Amygdala (tissue), 56 donors: Measurements from ENCODE around the gene SPRED2.

Experiments
- DNase-seq, 56 donors: peaks; one replicate each; lab custom pipeline; 2025; lab: John Stamatoyannopoulos, UW

SPRED2 gene

DNA sequence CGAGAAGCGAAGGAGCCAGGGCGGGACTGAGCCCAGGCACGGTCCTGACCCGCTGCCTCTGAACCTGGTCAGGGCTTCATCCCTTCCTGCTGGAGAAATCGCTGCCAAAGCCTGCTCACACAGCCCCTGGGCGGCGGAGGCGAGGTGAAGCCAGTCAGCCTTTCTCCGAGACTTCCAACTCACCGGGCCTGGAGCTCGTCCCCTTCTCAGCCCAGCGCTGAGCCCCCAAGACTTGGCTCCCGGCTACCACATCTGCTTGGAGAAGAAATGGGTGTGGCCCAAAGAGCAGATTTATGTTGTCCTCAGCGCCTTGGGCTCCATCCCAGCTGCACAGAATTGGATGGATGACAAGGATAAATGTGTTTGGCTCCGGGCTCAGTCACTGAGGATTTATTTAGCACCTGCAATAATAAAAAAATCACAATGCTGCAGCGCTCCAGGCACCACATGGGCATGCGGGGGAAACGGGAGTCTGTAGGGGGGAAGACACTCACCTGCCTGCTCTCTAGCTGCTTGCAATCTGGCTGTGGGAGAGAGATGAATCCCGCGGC is 139.9 kb downstream of the SPRED2 start:
- peak in 2 of 56 donors; percentile 8 to 10 for DNase-seq

DNA sequence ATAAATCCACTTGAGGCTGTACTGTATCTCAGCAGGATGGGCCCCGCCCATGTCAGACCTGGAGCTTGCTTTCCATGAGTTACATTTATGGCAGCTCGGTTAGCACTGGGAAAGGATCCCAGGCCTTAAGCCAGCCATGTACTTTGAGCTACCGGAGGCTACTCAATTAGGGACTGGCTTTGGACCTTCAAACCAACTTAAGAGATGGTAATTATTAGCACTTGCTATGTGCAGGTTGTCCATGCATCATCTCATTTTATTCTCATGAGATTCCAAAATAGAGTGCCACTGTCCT is 140.3 kb downstream of the SPRED2 start:
- no peak for DNase-seq

DNA sequence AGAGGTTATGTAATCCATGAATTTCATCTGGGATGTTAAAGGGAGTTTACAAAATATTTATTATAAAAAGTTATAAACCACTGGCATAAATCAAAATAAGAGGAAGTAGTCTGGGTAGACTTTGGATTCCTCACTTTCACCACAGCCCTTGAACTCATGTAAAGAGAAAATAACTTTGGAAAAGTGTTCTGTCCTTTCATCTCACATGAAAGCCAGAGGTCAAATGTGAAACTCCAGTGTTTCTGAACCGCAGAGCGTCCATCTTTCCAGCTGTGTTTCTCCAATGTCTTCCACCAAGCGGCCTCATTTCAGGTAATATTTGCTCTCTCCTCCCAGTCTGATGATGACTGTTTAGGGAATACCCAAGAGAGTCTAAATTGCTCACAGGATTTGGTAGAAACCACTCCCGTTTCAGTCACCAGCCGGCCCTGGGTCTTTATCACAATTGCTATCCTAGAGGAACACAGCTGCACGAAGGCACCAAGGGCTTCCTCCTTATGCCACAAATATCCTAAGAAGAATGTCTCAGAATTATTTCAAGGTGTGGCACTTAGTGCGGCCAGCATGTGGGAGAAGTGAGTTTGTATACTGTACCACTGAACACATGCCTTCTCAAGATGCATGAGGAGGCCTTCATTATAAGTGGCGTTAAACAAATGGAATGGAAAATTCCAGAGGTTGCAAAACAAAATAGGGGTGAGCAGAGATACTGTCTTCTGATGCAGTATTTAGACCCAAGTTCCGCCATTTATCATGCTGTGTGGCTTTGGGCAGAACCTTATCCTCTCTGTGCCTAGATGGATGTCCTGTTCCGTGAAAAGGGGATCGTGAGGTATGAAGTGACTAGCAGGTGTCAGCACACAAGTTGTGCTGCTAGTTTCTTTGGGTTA is 140.9 kb downstream of the SPRED2 start:
- no peak for DNase-seq

DNA sequence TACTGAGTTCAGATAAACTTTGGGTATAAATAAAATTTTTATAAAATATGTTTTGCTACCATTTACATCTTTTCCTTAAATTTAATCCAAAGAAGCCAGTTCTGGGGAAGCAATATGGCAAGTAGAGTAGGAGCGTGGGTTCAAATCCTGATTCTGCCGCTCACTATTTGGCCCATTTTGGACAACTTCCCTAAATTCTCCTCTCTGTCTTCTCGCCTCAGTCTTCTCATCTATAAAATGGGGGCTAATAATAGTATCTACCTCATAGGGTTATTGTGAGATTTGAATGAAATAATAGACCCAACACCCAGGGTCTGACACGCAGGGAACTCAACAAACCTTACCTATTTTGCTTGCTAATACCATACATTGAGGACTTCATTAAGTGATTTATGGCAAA is 145.0 kb downstream of the SPRED2 start:
- no peak for DNase-seq

DNA sequence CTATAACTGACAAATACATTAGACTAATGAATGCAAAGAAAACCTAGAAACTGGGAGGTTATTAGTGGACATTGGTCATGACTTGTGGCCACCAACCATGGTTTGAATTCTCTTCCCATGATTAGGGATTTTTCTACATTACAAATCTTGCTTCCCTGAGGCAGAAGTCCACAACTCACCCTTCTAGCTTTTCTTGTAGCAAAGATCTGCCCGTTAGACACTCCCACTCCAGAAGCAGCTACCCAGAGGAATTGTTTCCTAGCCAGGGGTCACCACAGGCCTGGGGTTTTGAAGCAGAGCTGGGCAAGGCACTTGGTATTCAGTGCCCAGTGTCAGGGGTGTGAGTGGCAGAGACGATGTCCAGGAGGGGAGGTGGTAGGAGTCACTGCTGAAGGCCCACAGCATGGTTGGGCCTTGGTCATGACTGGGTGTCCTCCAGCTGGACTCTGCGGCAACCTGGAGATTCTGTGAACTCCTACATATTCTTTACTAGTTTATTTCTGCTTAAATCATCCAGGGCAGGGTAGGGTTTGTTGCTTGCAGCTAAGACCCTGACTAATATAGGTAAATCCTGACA is 149.8 kb downstream of the SPRED2 start:
- DNase-seq, result peak in 4 of 56 donors; percentile 9 to 22 (median 16)

DNA sequence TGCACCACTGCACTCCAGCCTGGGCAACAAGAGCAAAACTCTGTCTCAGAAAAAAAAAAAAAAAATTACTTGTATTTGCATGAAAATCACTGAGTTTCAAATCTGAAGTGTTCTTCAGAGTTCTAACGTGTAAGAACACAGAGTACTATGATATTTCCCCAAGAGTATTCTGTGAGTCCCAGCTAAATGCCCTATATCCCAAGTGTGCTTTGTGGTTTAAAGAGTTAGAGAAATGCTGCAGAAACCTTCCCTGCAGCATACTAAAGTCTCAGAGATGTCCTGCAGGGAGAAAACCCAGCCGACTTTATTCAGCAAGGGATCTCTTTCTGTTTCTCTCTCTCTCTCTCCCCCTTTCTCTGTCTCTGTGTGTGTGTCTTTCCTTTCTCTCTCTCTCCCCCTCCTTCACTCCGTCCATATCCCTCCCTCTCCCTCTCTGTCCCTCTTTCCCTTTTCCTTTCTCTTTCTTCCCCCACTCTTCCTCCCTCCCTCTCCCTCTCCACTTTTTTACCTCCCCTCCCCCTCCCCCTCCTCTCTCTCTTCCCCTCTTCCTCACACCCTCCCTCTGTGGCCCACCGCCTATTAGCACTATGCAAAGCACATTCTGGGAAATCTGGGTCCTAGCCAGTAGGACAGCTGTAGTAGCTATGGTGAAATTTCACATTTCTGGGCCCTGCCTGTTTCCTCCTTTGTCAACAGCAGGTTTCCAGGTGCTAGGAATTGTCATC is 150.6 kb downstream of the SPRED2 start:
- no peak for DNase-seq

DNA sequence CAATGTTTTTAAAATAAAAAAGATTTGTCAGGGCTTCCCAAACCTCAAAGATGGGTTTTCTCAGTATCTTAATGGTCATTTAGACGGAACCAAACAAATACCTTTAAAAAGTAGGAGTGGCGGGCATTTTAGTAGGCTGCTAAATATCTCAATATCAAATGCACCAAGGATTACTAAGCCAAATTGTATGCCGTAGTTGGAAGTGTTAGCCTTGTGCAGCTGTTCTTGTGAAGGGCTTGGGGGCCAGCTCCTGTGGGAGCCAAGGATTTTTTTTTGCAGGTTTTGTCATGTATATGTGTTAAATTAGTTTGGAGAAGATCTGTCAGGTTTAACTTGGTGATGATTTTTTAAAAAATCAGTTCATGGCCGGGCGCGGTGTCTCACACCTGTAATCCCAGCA is 152.6 kb downstream of the SPRED2 start:
- no peak for DNase-seq

DNA sequence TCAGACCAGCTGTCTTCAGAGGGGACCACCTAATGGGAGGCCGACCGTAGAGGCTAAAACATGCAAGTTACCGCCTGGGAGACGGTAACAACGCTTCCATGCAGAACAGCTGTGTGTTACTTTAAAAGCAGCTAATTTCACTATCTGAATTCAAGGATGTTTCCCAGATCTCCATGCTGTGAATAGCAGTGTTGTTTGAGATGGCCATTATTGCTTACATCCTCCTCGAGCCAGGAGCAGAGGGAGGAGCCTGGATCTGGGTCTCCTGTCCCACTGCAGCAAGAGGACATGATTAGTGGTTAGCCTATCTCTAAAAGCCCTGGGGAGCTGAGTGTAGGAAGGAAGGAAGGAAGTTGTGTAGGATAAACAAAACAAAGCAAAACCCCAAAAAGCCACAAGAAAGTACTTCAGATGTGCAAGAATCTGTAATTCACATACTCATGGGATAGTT is 153.8 kb downstream of the SPRED2 start:
- DNase-seq, result no peak

DNA sequence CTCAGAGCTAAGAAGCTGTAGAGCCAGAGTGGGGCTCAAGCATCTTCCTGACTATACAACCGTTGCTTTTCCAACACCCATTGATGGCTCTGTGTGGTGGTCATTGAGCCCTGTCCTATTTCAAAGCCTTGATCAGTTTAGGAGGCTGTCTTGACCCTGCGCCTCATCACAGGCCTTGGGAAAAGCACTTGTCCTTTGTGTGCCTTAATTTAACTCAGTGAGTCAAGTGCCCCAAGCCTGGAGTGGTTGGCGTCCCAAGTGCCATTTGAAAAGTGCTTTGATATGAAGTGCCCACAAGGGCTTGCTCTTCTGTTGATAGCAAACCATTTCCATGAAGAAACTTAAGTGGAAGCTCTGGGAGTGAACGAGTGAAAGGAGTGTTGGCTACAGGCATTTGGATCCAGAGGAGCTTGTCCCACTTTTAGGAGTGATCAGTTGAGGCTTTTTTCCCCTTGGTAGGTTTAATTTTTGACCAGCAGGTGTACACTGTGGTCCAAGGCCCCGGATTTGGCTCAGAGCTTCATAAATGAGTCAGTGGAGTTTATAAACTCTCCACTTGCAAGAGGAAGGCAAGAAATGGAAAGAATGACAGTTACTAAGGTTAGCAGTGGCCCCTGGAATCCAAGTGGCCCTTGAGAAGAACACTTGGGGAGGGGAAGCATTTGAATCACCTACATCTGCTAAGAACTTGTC is 154.5 kb downstream of the SPRED2 start:
- no peak for DNase-seq

DNA sequence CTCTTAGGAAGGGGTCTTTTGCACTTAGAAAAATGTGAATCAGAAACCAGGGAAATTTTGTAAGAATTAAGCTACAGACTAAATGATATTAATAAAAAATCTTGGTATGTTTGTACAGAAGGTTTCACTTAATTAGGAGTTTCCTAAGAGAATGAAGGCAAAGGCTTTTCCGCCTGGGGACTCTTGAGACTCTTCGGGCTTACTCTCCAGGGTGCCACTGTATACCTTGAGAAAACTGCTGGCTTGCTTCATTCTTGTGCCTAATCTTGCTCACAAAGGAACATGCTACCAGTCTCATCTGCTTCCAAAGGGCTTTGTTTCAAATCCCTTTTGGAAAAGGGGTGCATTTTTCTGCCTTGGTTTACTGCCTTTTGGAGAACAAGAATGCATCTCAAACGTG is 155.3 kb downstream of the SPRED2 start:
- DNase-seq, result no peak

DNA sequence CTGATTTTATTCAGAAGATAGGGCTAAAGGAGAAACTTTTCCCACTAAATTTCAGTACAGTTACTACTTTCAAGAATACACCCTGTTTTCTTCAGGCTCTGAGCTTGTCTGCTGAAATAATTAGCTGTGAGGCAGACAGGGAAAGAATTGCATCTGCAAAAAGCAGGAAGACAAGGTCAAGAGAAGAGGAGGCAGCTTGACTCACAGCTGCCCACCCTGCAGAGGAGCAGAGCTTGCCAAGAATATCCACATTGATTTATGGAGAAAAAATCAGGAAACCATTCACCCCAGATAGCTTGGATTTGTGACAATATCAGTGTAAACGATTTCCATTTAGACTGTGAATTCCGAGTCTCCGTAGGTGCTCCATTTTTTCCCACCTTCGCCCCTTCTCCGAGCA is 155.8 kb downstream of the SPRED2 start:
- DNase-seq, result no peak

DNA sequence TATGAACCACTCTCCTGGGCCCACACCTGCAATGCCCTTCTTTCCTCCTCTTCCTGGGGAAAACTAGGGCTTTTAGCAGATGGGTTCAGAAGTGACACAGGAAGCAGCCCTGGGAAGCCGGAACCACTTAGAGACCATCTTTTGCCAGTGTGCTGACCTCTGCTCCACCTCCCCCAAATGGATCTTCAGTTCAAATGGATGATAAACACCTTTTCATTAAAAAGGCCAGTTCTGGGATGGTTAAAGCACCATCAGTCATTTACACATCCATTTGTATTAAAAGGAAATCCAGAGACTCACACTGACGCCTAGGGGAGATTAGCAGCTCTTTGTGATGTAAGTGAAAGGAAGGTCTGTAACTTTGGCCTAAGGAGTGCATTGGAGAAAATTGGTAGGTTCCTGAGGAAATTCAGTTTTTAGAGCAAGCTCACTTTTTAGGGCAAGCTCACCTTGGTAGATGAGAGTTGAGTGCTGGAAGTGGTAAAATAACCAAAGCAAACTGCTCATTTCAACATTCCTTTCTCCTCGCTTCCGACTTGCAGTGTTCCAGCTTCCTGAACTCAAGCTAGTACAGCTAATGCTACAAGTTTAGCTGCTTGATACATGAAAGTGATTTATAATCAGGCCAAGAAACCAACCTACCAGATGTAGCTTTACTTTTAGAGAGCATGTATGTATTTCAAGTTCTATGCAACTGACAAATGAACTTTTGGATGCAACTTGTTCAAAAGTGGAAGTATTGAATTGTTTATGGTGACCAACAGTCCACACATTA is 157.1 kb downstream of the SPRED2 start:
- DNase-seq, result no peak

DNA sequence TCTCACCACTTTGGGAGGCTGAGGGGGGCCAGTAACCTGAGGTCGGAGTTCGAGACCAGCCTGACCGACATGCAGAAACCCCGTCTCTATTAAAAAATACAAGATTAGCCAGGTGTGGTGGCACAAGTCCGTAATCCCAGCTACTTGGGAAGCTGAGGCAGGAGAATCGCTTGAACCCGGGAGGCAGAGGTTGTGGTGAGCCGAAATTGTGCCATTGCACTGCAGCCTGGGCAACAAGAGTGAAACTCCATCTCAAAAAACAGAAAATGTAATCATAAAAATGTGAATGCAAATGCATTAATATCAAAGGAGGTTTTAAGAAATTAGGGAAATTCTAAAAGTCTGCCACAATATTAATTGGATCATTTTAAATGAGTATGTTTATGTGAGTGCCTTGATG is 159.1 kb downstream of the SPRED2 start:
- DNase-seq, result no peak

DNA sequence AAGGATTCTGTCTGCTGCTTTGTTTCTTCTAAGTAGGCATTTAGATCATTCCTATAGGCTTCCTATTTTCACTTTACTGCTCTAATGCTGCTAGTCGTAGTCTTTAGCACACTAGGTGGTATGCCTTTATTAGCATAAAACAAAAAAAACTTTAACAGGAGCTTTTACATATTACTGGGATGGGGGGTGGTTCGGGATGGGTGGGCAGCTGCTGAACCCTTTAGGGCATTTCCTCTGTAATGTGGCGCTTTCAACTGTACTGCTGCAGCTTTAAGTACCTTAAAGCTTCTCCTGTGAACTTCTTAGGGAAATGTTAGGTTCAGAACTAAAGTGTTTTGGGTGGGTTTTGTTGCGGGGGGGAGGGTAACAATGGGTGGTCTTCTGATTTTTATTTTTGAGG is 163.4 kb downstream of the SPRED2 start:
- DNase-seq, result no peak

DNA sequence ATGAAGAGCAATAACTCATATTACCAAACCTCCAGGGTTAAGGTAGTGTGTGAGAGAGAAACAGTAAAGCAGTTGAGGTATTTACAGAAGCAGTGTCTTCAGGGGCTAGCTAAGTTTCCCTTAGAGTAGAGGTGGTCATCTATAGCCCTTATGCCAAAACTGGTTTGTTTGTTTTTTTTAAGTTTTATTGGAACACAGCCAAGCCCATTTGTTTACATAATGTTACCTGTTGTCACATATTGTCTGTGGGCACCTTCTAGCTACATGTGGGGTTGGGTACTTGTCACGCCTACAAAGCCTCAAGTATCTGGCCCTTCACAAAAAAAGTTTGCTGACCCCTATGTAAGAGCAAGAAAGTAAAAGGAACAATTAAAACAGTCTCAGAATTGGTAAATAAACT is 165.4 kb downstream of the SPRED2 start:
- DNase-seq, result no peak

DNA sequence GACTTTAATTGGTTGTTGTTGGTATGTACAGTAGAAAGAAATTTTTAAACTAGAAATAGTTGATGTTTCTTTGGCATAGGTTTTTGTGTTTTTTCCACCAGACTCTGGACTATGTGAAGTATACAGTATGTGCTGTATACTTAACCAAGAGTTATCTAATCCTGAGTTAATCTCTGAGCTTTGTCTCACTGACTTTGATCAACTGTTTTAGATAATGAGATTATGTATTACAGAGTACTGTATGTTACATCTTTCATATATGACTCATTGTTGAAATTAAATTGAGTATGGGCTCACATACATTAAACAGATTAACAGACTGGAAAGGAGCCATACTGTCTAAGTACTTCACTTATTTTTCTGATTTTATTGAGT is 166.7 kb downstream of the SPRED2 start:
- no peak for DNase-seq

DNA sequence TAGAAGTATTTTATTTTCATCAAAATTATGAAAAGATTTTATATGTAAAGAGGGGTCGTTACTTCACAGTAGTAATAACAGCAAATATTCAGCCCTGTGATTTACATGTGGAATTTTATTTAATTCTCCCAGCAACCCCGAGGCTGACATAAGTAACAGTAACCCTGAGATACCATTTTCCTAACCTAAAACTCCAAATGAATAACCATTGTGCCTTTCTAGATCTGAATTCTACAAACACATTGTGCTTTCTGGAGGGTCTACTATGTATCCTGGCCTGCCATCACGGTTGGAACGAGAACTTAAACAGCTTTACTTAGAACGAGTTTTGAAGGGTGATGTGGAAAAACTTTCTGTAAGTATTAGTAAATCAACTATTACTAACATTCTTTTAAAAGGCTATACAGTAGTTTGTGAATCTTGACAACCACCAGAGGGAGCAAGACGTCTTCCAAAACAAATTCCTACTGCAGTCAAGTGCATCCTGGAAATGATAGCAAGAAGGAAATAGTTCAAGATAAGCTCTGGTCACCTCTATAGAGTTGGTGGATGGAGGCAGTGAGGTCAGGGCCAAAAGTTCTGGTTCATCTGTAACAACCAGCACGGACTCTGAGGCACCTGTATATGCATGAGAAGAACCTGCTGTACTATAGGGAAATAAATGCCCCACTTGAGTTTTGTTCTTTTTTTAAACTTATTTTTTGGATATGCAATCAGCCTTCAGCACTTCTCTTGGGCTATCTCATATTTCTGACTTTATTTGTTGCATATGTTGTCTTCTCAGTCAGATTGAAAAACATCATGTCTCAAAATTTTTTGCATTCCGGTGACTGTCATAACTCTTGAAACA is 167.4 kb downstream of the SPRED2 start:
- DNase-seq, result peak in 12 of 56 donors; percentile 2 to 70 (median 16)

DNA sequence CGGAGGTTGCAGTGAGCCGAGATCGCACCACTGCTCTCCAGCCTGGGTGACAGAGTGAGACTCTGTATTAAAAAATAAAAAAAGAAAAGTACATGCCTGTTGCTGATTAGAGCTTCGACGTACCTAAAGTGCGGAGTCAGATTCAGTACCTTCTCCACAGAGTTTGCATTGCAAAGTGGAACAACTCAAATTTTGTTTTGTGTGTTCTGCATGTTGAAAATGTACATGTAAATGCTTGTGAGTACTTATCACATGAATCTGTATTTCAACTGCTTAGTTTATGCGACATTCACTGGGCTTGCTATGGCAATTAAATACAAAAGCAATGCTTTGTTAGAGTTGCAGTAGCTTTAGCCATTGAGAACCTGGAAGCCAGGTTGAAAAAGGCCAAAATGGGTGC is 168.4 kb downstream of the SPRED2 start:
- DNase-seq, result no peak

DNA sequence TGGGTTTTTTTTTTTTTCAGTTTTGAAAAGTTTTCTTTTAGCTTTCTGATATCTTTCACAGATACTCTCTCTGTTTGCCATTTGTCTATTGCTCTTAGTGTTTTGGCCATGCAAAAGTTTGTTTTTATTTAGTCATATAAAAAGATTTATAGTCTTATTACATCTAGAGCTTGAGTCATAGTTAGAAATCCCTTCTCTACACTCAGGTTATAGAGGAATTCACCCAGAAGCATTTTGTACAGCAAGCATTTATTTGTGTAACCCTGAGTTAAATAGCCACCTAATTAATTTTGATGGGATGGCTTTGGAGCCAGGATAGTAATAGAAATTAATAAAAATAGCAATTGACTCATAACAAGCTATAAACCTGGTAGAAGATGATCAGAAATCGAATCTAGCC is 169.1 kb downstream of the SPRED2 start:
- no peak for DNase-seq
